ENCODE data around the gene NXN.
"Not testable (repeated sequence)": the region's sequence is repeated elsewhere in the genome, so short reads cannot be mapped to it uniquely, and the experiment has no call there.

The NXN gene

DNA sequence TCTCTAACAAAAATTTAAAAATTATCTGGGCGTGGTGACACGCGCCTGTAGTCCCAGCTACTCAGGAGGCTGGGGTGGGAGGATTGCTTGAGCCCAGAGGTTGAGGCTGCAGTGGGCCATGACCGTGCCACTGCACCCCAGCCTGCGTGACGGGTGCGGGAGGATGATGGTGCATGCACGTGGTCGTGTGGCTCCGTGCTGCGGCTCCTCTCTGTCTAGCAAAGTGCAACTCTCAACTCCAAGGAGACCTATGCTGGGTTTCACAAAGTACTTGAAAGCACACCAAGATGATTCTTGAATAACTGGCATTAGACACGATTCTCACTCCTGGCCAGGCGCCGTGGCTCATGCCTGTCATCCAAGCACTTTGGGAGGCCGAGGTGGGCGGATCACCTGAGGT, 25.8 kb downstream of the NXN start:
- no peak for DNase-seq (ENCODE audit: extremely low read depth, insufficient read length)
- no peaks in the 10 kb centered on the region for H3K27me3 ChIP-seq (replicated peaks; ENCODE audit: control insufficient read depth, insufficient read depth, low read length)
- no peak for TF ChIP-seq CTCF (IDR thresholded peaks at IDR 0.05; ENCODE audit: insufficient read depth, low read length, poor library complexity, severe bottlenecking)

GRCh38 chr17:952592-952991, 27.0 kb downstream of the NXN start:
- not testable (repeated sequence) for H3K27me3 ChIP-seq (replicated peaks; ENCODE audit: control insufficient read depth, insufficient read depth, low read length); DNase-seq (ENCODE audit: extremely low read depth, insufficient read length); H3K4me3 ChIP-seq (replicated peaks; ENCODE audit: low read depth, low read length); H3K36me3 ChIP-seq (ENCODE audit: control insufficient read depth, insufficient read depth, low read length)

More for the DNA sequence above, 25.8 kb downstream of the NXN start:
- no peak overlapping the region for H3K4me3 ChIP-seq (replicated peaks; ENCODE audit: low read depth, low read length)
- no peaks in the 10 kb centered on the region for H3K36me3 ChIP-seq (ENCODE audit: control insufficient read depth, insufficient read depth, low read length)

- no peak overlapping the region for H3K4me3 ChIP-seq (replicated peaks; ENCODE audit: low read depth, low read length)
- no peak for DNase-seq (ENCODE audit: extremely low read depth, insufficient read length)
- no peaks in the 10 kb centered on the region for H3K36me3 ChIP-seq (ENCODE audit: control insufficient read depth, insufficient read depth, low read length)
- TF ChIP-seq CTCF (IDR thresholded peaks at IDR 0.05; ENCODE audit: insufficient read depth, low read length, poor library complexity, severe bottlenecking): no peak
- no peaks in the 10 kb centered on the region for H3K27me3 ChIP-seq (replicated peaks; ENCODE audit: control insufficient read depth, insufficient read depth, low read length)
Observed at GRCh38 chr17:951325-952132, 28.0 kb downstream of the NXN start.

DNA sequence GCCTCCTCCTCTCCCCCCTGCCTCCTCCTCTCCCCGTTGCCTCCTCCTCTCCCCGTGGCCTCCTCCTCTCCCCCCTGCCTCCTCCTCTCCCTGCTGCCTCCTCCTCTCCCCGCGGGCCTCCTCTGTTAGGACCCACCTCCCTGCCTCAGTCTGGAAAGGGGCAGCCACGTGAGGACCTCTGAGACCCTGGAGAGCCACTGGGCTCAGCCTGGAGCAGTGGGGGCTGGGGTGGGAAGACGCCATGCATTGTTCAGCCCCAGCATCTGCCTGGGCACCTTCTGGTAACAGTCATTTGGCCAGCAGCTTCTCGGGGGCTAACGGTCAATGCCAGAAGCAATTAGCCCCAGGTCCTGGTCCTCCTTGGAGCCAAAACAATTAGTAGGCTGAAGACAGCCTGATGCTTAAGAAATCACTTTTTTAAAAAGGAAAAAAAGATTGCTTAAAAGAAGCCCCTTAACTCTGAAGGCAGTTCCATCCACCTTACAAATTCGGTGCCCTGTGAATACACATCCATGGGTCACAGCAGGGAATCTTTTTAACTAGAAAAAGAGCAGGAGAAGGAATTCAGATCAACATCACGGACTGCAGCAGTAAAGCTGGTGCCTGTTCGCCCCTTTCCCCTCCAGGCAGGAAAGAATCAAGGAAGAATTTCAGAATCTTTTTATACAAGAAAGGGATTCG, 29.8 kb downstream of the NXN start:
- no peak overlapping the region for H3K4me3 ChIP-seq (replicated peaks; ENCODE audit: low read depth, low read length)
- TF ChIP-seq CTCF (IDR thresholded peaks at IDR 0.05; ENCODE audit: insufficient read depth, low read length, poor library complexity, severe bottlenecking): no peak
- no peaks in the 10 kb centered on the region for H3K27me3 ChIP-seq (replicated peaks; ENCODE audit: control insufficient read depth, insufficient read depth, low read length)
- H3K36me3 ChIP-seq (ENCODE audit: control insufficient read depth, insufficient read depth, low read length): no peaks in the 10 kb centered on the region
- DNase-seq (ENCODE audit: extremely low read depth, insufficient read length): no peak

DNA sequence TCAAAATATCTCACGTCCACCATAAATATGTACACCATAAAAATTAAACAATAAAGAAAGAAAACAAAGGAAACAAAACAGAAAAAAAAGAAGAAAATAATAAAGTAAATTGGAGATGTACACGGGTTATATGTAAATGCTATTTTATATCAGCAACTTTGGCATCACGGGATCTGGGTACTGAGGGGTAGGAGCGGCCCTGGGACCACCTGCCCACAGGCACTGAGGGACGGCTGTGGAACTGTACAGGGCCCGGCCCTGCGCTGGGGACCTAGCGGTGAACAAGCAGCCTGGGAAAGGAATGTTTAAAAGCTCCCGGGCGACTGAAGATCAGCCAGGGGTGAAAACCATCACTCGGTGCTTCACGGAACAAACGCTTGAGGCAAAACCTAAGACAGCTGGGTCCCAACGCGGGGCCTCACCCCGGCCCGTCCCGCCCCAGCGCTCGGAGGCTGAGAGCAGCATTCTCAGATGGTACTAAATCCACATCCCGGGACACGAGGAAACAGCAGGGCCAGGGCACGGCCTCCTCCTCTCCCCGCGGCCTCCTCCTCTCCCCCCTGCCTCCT, 31.2 kb downstream of the NXN start:
- Histone ChIP-seq H3K36me3 (ENCODE audit: control insufficient read depth, insufficient read depth, low read length) (no peaks in the 10 kb centered on the region), H3K27me3 (replicated peaks; ENCODE audit: control insufficient read depth, insufficient read depth, low read length) (no peaks in the 10 kb centered on the region), H3K4me3 (replicated peaks; ENCODE audit: low read depth, low read length) (no peak overlapping the region)
- TF ChIP-seq CTCF (IDR thresholded peaks at IDR 0.05; ENCODE audit: insufficient read depth, low read length, poor library complexity, severe bottlenecking): no peak
- DNase-seq (ENCODE audit: extremely low read depth, insufficient read length): no peak
